Uterus (tissue), 2 donors: ENCODE results near the gene ANKRD36.
"Not testable (repeated sequence)": the region's sequence is repeated elsewhere in the genome, so short reads cannot be mapped to it uniquely, and the experiment has no call there.

ENCODE experiments used
- CTCF ChIP-seq, 4 experiments: fragments of 200-600 bp in 2 of 4; fragments of 450-650 bp in 2 of 4; sonication (generic) in 2 of 4; IDR thresholded peaks; one replicate each; pipeline ENCODE4 v1.5.1; 2016 to 2019; ENCODE audit warnings: antibody characterized with exemption in 4 of 4, mild to moderate bottlenecking in 2 of 4, moderate library complexity in 1 of 4
- POLR2A ChIP-seq, 2 donors: fragments of 450-650 bp; IDR thresholded peaks; one replicate each; pipeline ENCODE4 v1.6.1; 2016; ENCODE audit warnings: antibody characterized with exemption in 2 of 2, mild to moderate bottlenecking in 1 of 2, moderate library complexity in 1 of 2

- not testable (repeated sequence) for TF ChIP-seq CTCF, POLR2A (IDR thresholded peaks at IDR 0.05)
These were observed 84.3 kb downstream of the ANKRD36 start for GRCh38 chr2:97197251-97197650.
